ENCODE results near the gene TMCC2. TPM values are rescaled to one million over a fixed set of nuclear protein-coding genes. Genes with fewer than 3 reads are reported as not detected.

The TMCC2 gene
- total and polyA plus RNA-seq, 4 donors: 0.69 to 8.2 (median 3.6) TPM

Other genes with a start within 250 kb of the TMCC2 start
- gene CNTN2, start 184.7 kb upstream of the TMCC2 start, total RNA-seq: 1 to 10 TPM in 1 of 2 donors, under 1 TPM in 1; 0.16 to 1.3 TPM
- gene CNTN2, start 184.7 kb upstream of the TMCC2 start, polyA plus RNA-seq: not detected
- 1 to 10 TPM; 3.1 to 4.1 TPM for gene TMEM81, start 143.5 kb upstream of the TMCC2 start, total RNA-seq
- 1 to 10 TPM; 1.1 to 2.2 TPM for gene TMEM81, start 143.5 kb upstream of the TMCC2 start, polyA plus RNA-seq
- gene RBBP5, start 106.0 kb upstream of the TMCC2 start, total RNA-seq: 10 to 100 TPM in 1 of 2 donors, 1 to 10 TPM in 1; 9.9 to 15.4 TPM
- gene RBBP5, start 106.0 kb upstream of the TMCC2 start, polyA plus RNA-seq: 1 to 10 TPM; 3.8 to 4.3 TPM
- gene DSTYK, start 16.2 kb upstream of the TMCC2 start, total RNA-seq: 10 to 100 TPM; 14.3 to 17.6 TPM
- 1 to 10 TPM; 4.3 to 5.3 TPM for gene DSTYK, start 16.2 kb upstream of the TMCC2 start, polyA plus RNA-seq
- gene NUAK2, start 93.8 kb downstream of the TMCC2 start, total RNA-seq: 1 to 10 TPM; 1.7 to 2.5 TPM
- 1 to 10 TPM in 1 of 2 donors, under 1 TPM in 1; 0.49 to 3.0 TPM for gene NUAK2, start 93.8 kb downstream of the TMCC2 start, polyA plus RNA-seq
- gene KLHDC8A, start 129.0 kb downstream of the TMCC2 start, total RNA-seq: 1 to 10 TPM in 1 of 2 donors, not detected in 1; 1.2 TPM
- gene KLHDC8A, start 129.0 kb downstream of the TMCC2 start, polyA plus RNA-seq: not detected
- gene LEMD1, start 194.1 kb downstream of the TMCC2 start, total RNA-seq: not detected
- gene LEMD1, start 194.1 kb downstream of the TMCC2 start, polyA plus RNA-seq: not detected
- under 1 TPM in 1 of 2 donors, not detected in 1; 0.21 TPM for gene BLACAT1, start 228.1 kb downstream of the TMCC2 start, total RNA-seq
- not detected for gene BLACAT1, start 228.1 kb downstream of the TMCC2 start, polyA plus RNA-seq

Data from aorta (tissue), 4 donors.